Ovary (tissue), 9 donors: ENCODE results near the gene SPRED2. TPM values are rescaled to one million over a fixed set of nuclear protein-coding genes. Genes with fewer than 3 reads are reported as not detected.

Experiments
- DNase-seq, 5 donors: peaks; one replicate each; pipeline ENCODE4 v3.0.0-alpha.2; 2019 to 2020
- H3K27ac ChIP-seq, 2 donors: fragments of 200-600 bp; one replicate each; pipeline versions ENCODE4 v1.5.1 to v1.8.0; 2019 to 2022
- H3K27me3 ChIP-seq: fragments of 200-600 bp; one replicate; pipeline ENCODE4 v1.8.0; 2022
- H3K36me3 ChIP-seq: fragments of 200-600 bp; sonication (generic); one replicate; pipeline ENCODE4 v1.5.1; 2019
- H3K4me1 ChIP-seq: one replicate; pipeline ENCODE4 v1.8.1; 2013; ENCODE audit warnings: mild to moderate bottlenecking, moderate library complexity; ENCODE audit not compliant: insufficient read depth
- H3K4me3 ChIP-seq: fragments of 200-600 bp; sonication (generic); one replicate; pipeline ENCODE4 v1.5.1; 2017
- H3K9me3 ChIP-seq, 2 donors: fragments of 200-600 bp in 1 of 2; sonication (generic) in 1 of 2; one replicate each; pipeline versions ENCODE4 v1.5.1 to v1.8.1; 2013 to 2019; ENCODE audit warnings: mild to moderate bottlenecking in 1 of 2, moderate library complexity in 1 of 2
- CTCF ChIP-seq, 3 donors: fragments of 450-650 bp in 2 of 3; fragments of 200-600 bp in 1 of 3; IDR thresholded peaks; one replicate each; pipeline versions ENCODE4 v1.5.1 to v1.8.0; 2016 to 2022; ENCODE audit warnings: antibody characterized with exemption in 3 of 3, mild to moderate bottlenecking in 1 of 3
- EP300 ChIP-seq: sonication (generic); formaldehyde crosslinking; IDR thresholded peaks from one replicate; pipeline ENCODE4 v1.6.1; 2017; ENCODE audit warnings: antibody characterized with exemption
- POLR2A ChIP-seq: fragments of 450-650 bp; IDR thresholded peaks from one replicate; pipeline ENCODE4 v1.6.1; 2017; ENCODE audit warnings: antibody characterized with exemption, mild to moderate bottlenecking, moderate library complexity
- WGBS, 3 donors: extraction: QIAGEN DNeasy Blood & Tissue Kit in 1 of 3; methylation state at CpG; one replicate each; pipeline versions ENCODE4 v1.1.5 to v1.1.7; 2013 to 2017; 5-methylcytosine and 5-hydroxymethylcytosine counted together
- intact Hi-C, 4 donors: fragments of 100-400 bp; cut with DNase I; formaldehyde crosslinking; loops; one replicate each; pipeline versions ENCODE4 v1.11.0 to v1.15.1; 2022 to 2023
- polyA plus RNA-seq, 2 donors: library from polyadenylated mRNA; stranded (reverse); fragments of 200-250 nt in 1 of 2; fragments of 350-450 nt in 1 of 2; fragmentation: Illumina TruSeq in 1 of 2; extraction: RNeasy Lipid Tissue Mini Kit (QIAGEN cat#74804) in 1 of 2; gene quantifications; one replicate each; pipeline ENCODE4 v1.2.3, GENCODE V29; 2013 to 2014
- total RNA-seq, 7 donors: library from RNA; depleted of rRNA in 2 of 7; stranded (reverse); fragments of >200 nt in 2 of 7; fragmentation: NEBNext Ultra II Directional in 3 of 7; extraction: Animal tissue kit (Norgen Biotek cat#: 25700) in 3 of 7; gene quantifications; one replicate each; pipeline versions ENCODE4 v1.1.0 to v1.2.4, GENCODE V29; 2016 to 2023
- donor health status: DM: no; HTN: no; CAD: no; lungs with moderate emphysema.
- donor health status: DM: no; HTN: no; CAD: no.
- donor health status: Bipolar disorder and iron deficiency.
- donor health status: DM: yes; HTN: yes; CAD: no.
- donor health status: DM: no; HTN: no; CAD: no.
- donor health status: DM: yes; HTN: yes; CAD: no.

SPRED2 gene
- total and polyA plus RNA-seq, 9 donors, result 13.1 to 32.9 (median 17.6) TPM

GRCh38 chr2:65361623-65362022 lies 70.8 kb downstream of the SPRED2 start:
- WGBS, 3 donors, result 32 to 34% (median 33%) methylated on average over 3 of the region's 3 CpGs
- no peak for DNase-seq
- intact Hi-C loops, result no loop called here
- Histone ChIP-seq H3K4me1 (peaks cover 2% of the 10 kb centered on the region), H3K36me3 (no peaks in the 10 kb centered on the region), H3K4me3 (no peak overlapping the region), H3K27me3 (no peaks in the 10 kb centered on the region), H3K9me3 (no peaks in the 10 kb centered on the region), H3K27ac (no peak overlapping the region)
- TF ChIP-seq EP300 (no peak), POLR2A (no peak), CTCF (IDR thresholded peaks at IDR 0.05) (no peak)

- DNase-seq, result no peak
- H3K4me1 ChIP-seq, result peaks cover 2% of the 10 kb centered on the region
- TF ChIP-seq CTCF (IDR thresholded peaks at IDR 0.05) (no peak), POLR2A (no peak), EP300 (no peak)
- no peaks in the 10 kb centered on the region for H3K27me3 ChIP-seq
- no peaks in the 10 kb centered on the region for H3K36me3 ChIP-seq
- no peaks in the 10 kb centered on the region for H3K9me3 ChIP-seq
- WGBS, 3 donors, result 70 to 86% (median 74%) methylated on average over 6 of the region's 6 CpGs
- H3K4me3 ChIP-seq, result no peak overlapping the region
- no peak overlapping the region for H3K27ac ChIP-seq
- intact Hi-C loops, result no loop called here
Measured at GRCh38 chr2:65360441-65360840, 72.0 kb downstream of the SPRED2 start.

GRCh38 chr2:65358678-65359400 lies 73.6 kb downstream of the SPRED2 start:
- TF ChIP-seq CTCF (IDR thresholded peaks at IDR 0.05) (no peak), POLR2A (no peak), EP300 (no peak)
- H3K4me3 ChIP-seq, result no peak overlapping the region
- no peaks in the 10 kb centered on the region for H3K36me3 ChIP-seq
- peaks cover 2% of the 10 kb centered on the region for H3K4me1 ChIP-seq
- 78 to 87% (median 85%) methylated on average over 7 of the region's 7 CpGs for WGBS, 3 donors
- H3K27ac ChIP-seq, result no peak overlapping the region
- H3K9me3 ChIP-seq, result no peaks in the 10 kb centered on the region
- H3K27me3 ChIP-seq, result no peaks in the 10 kb centered on the region
- intact Hi-C loops, result no loop called here
- no peak for DNase-seq

GRCh38 chr2:65357959-65358294 lies 74.5 kb downstream of the SPRED2 start:
- no peak for TF ChIP-seq EP300
- no peak for TF ChIP-seq POLR2A
- TF ChIP-seq CTCF (IDR thresholded peaks at IDR 0.05), result no peak
- no peak overlapping the region for H3K4me3 ChIP-seq
- no peak overlapping the region for H3K27ac ChIP-seq
- peaks cover 2% of the 10 kb centered on the region for H3K4me1 ChIP-seq
- H3K27me3 ChIP-seq, result no peaks in the 10 kb centered on the region
- no peaks in the 10 kb centered on the region for H3K9me3 ChIP-seq
- intact Hi-C loops, result no loop called here
- no peaks in the 10 kb centered on the region for H3K36me3 ChIP-seq
- DNase-seq, result no peak
